Loucy (cell line): ENCODE results near the gene MACROD2.

ENCODE experiments used
- H2AFZ ChIP-seq: fragments of 200-600 bp; sonication (generic); 2 replicates; pipeline ENCODE4 v1.6.0; 2016; ENCODE audit warnings: antibody characterized with exemption, mild to moderate bottlenecking, low read length, moderate library complexity
- H3F3A ChIP-seq: fragments of 200-600 bp; 2 replicates; pipeline ENCODE4 v1.6.0; 2016; ENCODE audit warnings: antibody characterized with exemption, low read depth, mild to moderate bottlenecking
- H3K27me3 ChIP-seq: fragments of 200-600 bp; sonication (generic); 2 replicates; pipeline ENCODE4 v1.6.1; 2014; ENCODE audit warnings: low read length, mild to moderate bottlenecking; ENCODE audit not compliant: insufficient read depth, poor library complexity, severe bottlenecking
- H3K36me3 ChIP-seq: fragments of 200-600 bp; sonication (generic); 2 replicates; pipeline ENCODE4 v1.6.1; 2016; ENCODE audit warnings: low read length; ENCODE audit not compliant: insufficient read depth
- H3K4me1 ChIP-seq: fragments of 200-600 bp; sonication (generic); 2 replicates; pipeline ENCODE4 v1.5.1; 2014; ENCODE audit warnings: low read length, mild to moderate bottlenecking; ENCODE audit not compliant: insufficient read depth, poor library complexity, severe bottlenecking
- H3K4me2 ChIP-seq: fragments of 200-600 bp; sonication (generic); 2 replicates; pipeline ENCODE4 v1.6.0; 2014; ENCODE audit warnings: antibody characterized with exemption, low read length, low read depth, mild to moderate bottlenecking; ENCODE audit not compliant: poor library complexity, severe bottlenecking
- H3K4me3 ChIP-seq: fragments of 200-600 bp; sonication (generic); 2 replicates; pipeline ENCODE4 v1.5.1; 2014; ENCODE audit warnings: low read length, mild to moderate bottlenecking, mixed read lengths; ENCODE audit not compliant: poor library complexity, severe bottlenecking
- H3K79me2 ChIP-seq: fragments of 200-600 bp; sonication (generic); 2 replicates; pipeline ENCODE4 v1.6.1; 2014; ENCODE audit warnings: low read length; ENCODE audit not compliant: insufficient read depth
- H3K9ac ChIP-seq: fragments of 200-600 bp; sonication (generic); 2 replicates; pipeline ENCODE4 v1.6.0; 2014; ENCODE audit warnings: mild to moderate bottlenecking, low read depth, low read length, moderate library complexity; ENCODE audit not compliant: poor library complexity, severe bottlenecking
- H3K9me2 ChIP-seq: fragments of 200-600 bp; sonication (generic); replicated peaks from 2 replicates; pipeline ENCODE4 v1.6.1; 2016; ENCODE audit warnings: low read depth, low read length, mixed read lengths
- H3K9me3 ChIP-seq: fragments of 200-600 bp; sonication (generic); 2 replicates; pipeline ENCODE4 v1.6.1; 2014; ENCODE audit warnings: mild to moderate bottlenecking, antibody characterized with exemption, low read length, low read depth; ENCODE audit not compliant: insufficient read depth
- H4K20me1 ChIP-seq: fragments of 200-600 bp; sonication (generic); 2 replicates; pipeline ENCODE4 v1.6.0; 2014; ENCODE audit warnings: antibody characterized with exemption, low read length, mild to moderate bottlenecking; ENCODE audit not compliant: insufficient read depth, poor library complexity, severe bottlenecking
- CTCF ChIP-seq: fragments of 200-600 bp; sonication (generic); conservative IDR thresholded peaks from 2 replicates; pipeline ENCODE4 v1.5.1; 2014; ENCODE audit warnings: mild to moderate bottlenecking, antibody characterized with exemption, low read length
- EZH2phosphoT487 ChIP-seq: fragments of 200-600 bp; IDR thresholded peaks from 2 replicates; pipeline ENCODE4 v1.6.1; 2018; ENCODE audit warnings: antibody characterized with exemption, mild to moderate bottlenecking, moderate library complexity, borderline replicate concordance

The MACROD2 gene

GRCh38 chr20:15253431-15253830 is 1258.1 kb downstream of the MACROD2 start:
- Histone ChIP-seq H3K36me3 (no peaks in the 10 kb centered on the region), H3F3A (no peaks in the 10 kb centered on the region), H3K4me1 (no peaks in the 10 kb centered on the region), H3K4me2 (no peak overlapping the region), H3K27me3 (no peaks in the 10 kb centered on the region), H4K20me1 (no peaks in the 10 kb centered on the region), H2AFZ (no peak overlapping the region), H3K9me2 (no peaks in the 10 kb centered on the region), H3K9me3 (no peaks in the 10 kb centered on the region), H3K9ac (no peak overlapping the region), H3K4me3 (no peak overlapping the region), H3K79me2 (no peaks in the 10 kb centered on the region)
- TF ChIP-seq EZH2phosphoT487 (no peak), CTCF (no peak)

- no peaks in the 10 kb centered on the region for H4K20me1 ChIP-seq
- H3K9me3 ChIP-seq = no peaks in the 10 kb centered on the region; the same call in 1 of the 2 replicates
- no peak for TF ChIP-seq CTCF
- TF ChIP-seq EZH2phosphoT487 = no peak
- no peaks in the 10 kb centered on the region for H3K79me2 ChIP-seq
- H2AFZ ChIP-seq = no peak overlapping the region
- no peaks in the 10 kb centered on the region for H3K36me3 ChIP-seq
- H3K4me3 ChIP-seq = no peak overlapping the region
- no peaks in the 10 kb centered on the region for H3K4me1 ChIP-seq
- H3K9ac ChIP-seq = no peak overlapping the region
- H3K4me2 ChIP-seq = no peak overlapping the region
- no peaks in the 10 kb centered on the region for H3F3A ChIP-seq
- no peaks in the 10 kb centered on the region for H3K27me3 ChIP-seq
- H3K9me2 ChIP-seq = no peaks in the 10 kb centered on the region
Measured at GRCh38 chr20:15256676-15257568, 1261.6 kb downstream of the MACROD2 start.

- no peak overlapping the region for H2AFZ ChIP-seq
- no peaks in the 10 kb centered on the region for H3K36me3 ChIP-seq
- TF ChIP-seq CTCF (no peak), EZH2phosphoT487 (no peak)
- no peaks in the 10 kb centered on the region; the same call in 1 of the 2 replicates for H3K9me3 ChIP-seq
- no peaks in the 10 kb centered on the region for H3K27me3 ChIP-seq
- no peaks in the 10 kb centered on the region for H3K9me2 ChIP-seq
- H3K9ac ChIP-seq = no peak overlapping the region
- no peaks in the 10 kb centered on the region for H3K4me1 ChIP-seq
- no peaks in the 10 kb centered on the region for H4K20me1 ChIP-seq
- H3K4me3 ChIP-seq = no peak overlapping the region
- no peak overlapping the region for H3K4me2 ChIP-seq
- H3F3A ChIP-seq = no peaks in the 10 kb centered on the region
- no peaks in the 10 kb centered on the region for H3K79me2 ChIP-seq
Measured at GRCh38 chr20:15257569-15257870, 1262.2 kb downstream of the MACROD2 start.
